ENCODE results near the gene KLRB1. TPM values are rescaled to one million over a fixed set of nuclear protein-coding genes. Genes with fewer than 3 reads are reported as not detected.

KLRB1 gene
- total RNA-seq, 1 experiment from 2014 or later: not detected

Other genes starting within 250 kb of the KLRB1 start
- 0.07 and 3.5 TPM in 2 replicates for gene CLEC2D, start 61.8 kb upstream of the KLRB1 start, total RNA-seq (2014; rRNA removed; shearing (Covaris generic))
- not detected in 2 replicates for gene CLECL1, start 125.2 kb upstream of the KLRB1 start, total RNA-seq (2014; rRNA removed; shearing (Covaris generic))
- gene CD69, start 153.0 kb upstream of the KLRB1 start, total RNA-seq (2014; rRNA removed; shearing (Covaris generic)): 1.2 TPM in 2 replicates
- gene KLRF1, start 219.6 kb upstream of the KLRB1 start, total RNA-seq (2014; rRNA removed; shearing (Covaris generic)): 0.69 and 0.98 TPM in 2 replicates

Data from M059J (cell line).